ENCODE measurements around the gene GADD45GIP1. TPM values are rescaled to one million over a fixed set of nuclear protein-coding genes. Genes with fewer than 3 reads are reported as not detected.
A peak's percentile ranks its signal among the peaks of the same experiment; 100 is the strongest.

Gene GADD45GIP1
- total and polyA plus RNA-seq, 10 of the 15 experiments (the other 5 are each of a cell fraction or from before 2014, with no cell fraction given), result 5.1 to 136 (median 30.1) TPM

GRCh38 chr19:12955996-12956395 lies 1.0 kb downstream of the GADD45GIP1 start:
- no peaks in the 10 kb centered on the region for H3K27me3 ChIP-seq (replicated peaks in 1 of 2; ENCODE audit: control insufficient read depth in 2 of 2, insufficient read depth in 2 of 2, low read length in 1 of 2)
- intact Hi-C loops (cut with micrococcal nuclease; ENCODE audit: unreplicated experiment), result no loop called here
- POLR2A ChIA-PET, result interaction anchor here (0.8 to 1.9 kb wide), 3 partner anchors 10 to 145 kb away, joined by 3 to 7 read pairs (median 5); partner anchors contain the start of genes CALR and RAD23A
- RAD21 ChIA-PET (ENCODE audit: unreplicated experiment), result interaction anchor here (0.5 to 2.3 kb wide), 3 partner anchors 9 to 1662 kb away, joined by 4 to 9 read pairs (median 7); no protein-coding TSS in a partner anchor
- DNase-seq (ENCODE audit: low read depth, low spot score), result no peak
- H2AFZ ChIP-seq (ENCODE audit: control insufficient read depth, low read depth, low read length), result no peak overlapping the region
- no peak for TF ChIP-seq ASH2L (IDR thresholded peaks at IDR 0.05; ENCODE audit: borderline replicate concordance, low read depth)
- TF ChIP-seq NR2F1 (conservative IDR thresholded peaks at IDR 0.05), result 0 out of 2 replicates have a peak, but pooled peaks have one; percentile 10
- TF ChIP-seq FOXM1 (IDR thresholded peaks at IDR 0.05; ENCODE audit: low read depth, low read length), result no peak
- TF ChIP-seq KDM1A (IDR thresholded peaks at IDR 0.05; ENCODE audit: borderline replicate concordance), result no peak
- TF ChIP-seq LARP7 (IDR thresholded peaks at IDR 0.05), result no peak
- no peak for TF ChIP-seq RELA (IDR thresholded peaks at IDR 0.05; ENCODE audit: borderline replicate concordance, partially characterized antibody)
- TF ChIP-seq, protein P1, sequence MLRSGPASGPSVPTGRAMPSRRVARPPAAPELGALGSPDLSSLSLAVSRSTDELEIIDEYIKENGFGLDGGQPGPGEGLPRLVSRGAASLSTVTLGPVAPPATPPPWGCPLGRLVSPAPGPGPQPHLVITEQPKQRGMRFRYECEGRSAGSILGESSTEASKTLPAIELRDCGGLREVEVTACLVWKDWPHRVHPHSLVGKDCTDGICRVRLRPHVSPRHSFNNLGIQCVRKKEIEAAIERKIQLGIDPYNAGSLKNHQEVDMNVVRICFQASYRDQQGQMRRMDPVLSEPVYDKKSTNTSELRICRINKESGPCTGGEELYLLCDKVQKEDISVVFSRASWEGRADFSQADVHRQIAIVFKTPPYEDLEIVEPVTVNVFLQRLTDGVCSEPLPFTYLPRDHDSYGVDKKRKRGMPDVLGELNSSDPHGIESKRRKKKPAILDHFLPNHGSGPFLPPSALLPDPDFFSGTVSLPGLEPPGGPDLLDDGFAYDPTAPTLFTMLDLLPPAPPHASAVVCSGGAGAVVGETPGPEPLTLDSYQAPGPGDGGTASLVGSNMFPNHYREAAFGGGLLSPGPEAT (IDR thresholded peaks at IDR 0.05; ENCODE audit: low read depth), result no peak
- TF ChIP-seq GATAD2B (conservative IDR thresholded peaks at IDR 0.05; ENCODE audit: low read depth), result no peak
- TF ChIP-seq TCF12 (IDR thresholded peaks at IDR 0.05; ENCODE audit: low read depth, low read length), result no peak
- no peak for TF ChIP-seq NFYB (IDR thresholded peaks at IDR 0.05; ENCODE audit: insufficient read depth, low read depth, low read length)
- no peak for TF ChIP-seq BCLAF1 (IDR thresholded peaks at IDR 0.05)
- TF ChIP-seq NFXL1 (IDR thresholded peaks at IDR 0.05; ENCODE audit: borderline replicate concordance), result no peak
- no peak for TF ChIP-seq CREB1 (IDR thresholded peaks at IDR 0.05; ENCODE audit: low read depth)
- no peak for TF ChIP-seq MEF2A (IDR thresholded peaks at IDR 0.05; ENCODE audit: insufficient read depth, low read depth, low read length)
- TF ChIP-seq SMAD5 (IDR thresholded peaks at IDR 0.05; ENCODE audit: low read depth), result 0 out of 2 replicates have a peak, but pooled peaks have one; percentile 10
- no peak for TF ChIP-seq SREBF2 (IDR thresholded peaks at IDR 0.05; ENCODE audit: low read length)
- no peak for TF ChIP-seq ZNF24 (IDR thresholded peaks at IDR 0.05)
- ATAC-seq, result no peak
- peak overlapping the region; percentile 80 for H3K9ac ChIP-seq (ENCODE audit: control insufficient read depth, insufficient read depth, low read length)
- H3K4me3 ChIP-seq, result peak overlapping the region; percentile 78
- CTCF ChIA-PET, result interaction anchor here (0.5 to 4.6 kb wide), 3 partner anchors 9 to 190 kb away, joined by 3 to 40 read pairs (median 3); no protein-coding TSS in a partner anchor
- no peaks in the 10 kb centered on the region for H4K20me1 ChIP-seq (ENCODE audit: control insufficient read depth, insufficient read depth)
- peaks cover 6 to 10% of the 10 kb centered on the region in 2 experiments; a peak in 3 of 4 replicates for H3K36me3 ChIP-seq (ENCODE audit: control insufficient read depth in 2 of 2, insufficient read depth in 2 of 2, low read length in 1 of 2)
- FAIRE-seq, result no peak
- H3K4me2 ChIP-seq (ENCODE audit: control insufficient read depth, insufficient read depth), result peak overlapping the region; percentile 85
- 4% methylated on average over 12 of the region's 12 CpGs for WGBS (ENCODE audit: insufficient coverage, insufficient replicate concordance, low lambda C conversion rate, missing lambda C conversion rate)
- H3K4me1 ChIP-seq (ENCODE audit: control insufficient read depth, insufficient read depth, low read length), result peaks cover 11% of the 10 kb centered on the region
- H3K27ac ChIP-seq (ENCODE audit: control insufficient read depth, insufficient read depth), result peak overlapping the region; percentile 24; the same call in 1 of the 2 replicates
- peaks cover 32% of the 10 kb centered on the region for H3K79me2 ChIP-seq (ENCODE audit: control insufficient read depth, insufficient read depth, low read length)
- no TSS peak for BruUV-seq (replicated peaks)
- SMC1A ChIA-PET (ENCODE audit: uncharacterized antibody, unreplicated experiment), result interaction anchor here (1.3 to 2.1 kb wide), 3 partner anchors 9 to 65 kb away, joined by 4 to 6 read pairs (median 6); partner anchors contain the start of gene GCDH
- H3K9me3 ChIP-seq (replicated peaks; ENCODE audit: control insufficient read depth, insufficient read depth, low read length), result no peaks in the 10 kb centered on the region
- in situ Hi-C loops (cut with MboI), result no loop called here
